HepG2 (cell line): Measurements from ENCODE around the gene VASH2. TPM values are rescaled to one million over a fixed set of nuclear protein-coding genes. Genes with fewer than 3 reads are reported as not detected.

Experiments used
- CBX5 ChIP-seq: sonication (generic); formaldehyde crosslinking; IDR thresholded peaks from 2 replicates; pipeline ENCODE4 v1.4.0; 2020; ENCODE audit warnings: missing genetic modification reagents, borderline replicate concordance
- IRF1 ChIP-seq: sonication (generic); formaldehyde crosslinking; IDR thresholded peaks from 2 replicates; pipeline ENCODE4 v1.4.0; 2020; ENCODE audit warnings: low read depth, mild to moderate bottlenecking, missing genetic modification reagents
- KAT8 ChIP-seq: IDR thresholded peaks from 2 replicates; pipeline ENCODE4 v1.6.1; 2016; ENCODE audit warnings: missing genetic modification reagents, missing compliant biosample characterization
- KDM2A ChIP-seq: sonication (generic); formaldehyde crosslinking; IDR thresholded peaks from 2 replicates; pipeline ENCODE4 v1.4.0; 2020; ENCODE audit warnings: low read depth, missing genetic modification reagents, borderline replicate concordance
- KLF15 ChIP-seq: sonication (generic); formaldehyde crosslinking; IDR thresholded peaks from 2 replicates; pipeline ENCODE4 v1.8.1; 2023; ENCODE audit warnings: borderline replicate concordance, mild to moderate bottlenecking, inconsistent platforms, missing genetic modification reagents, mixed read lengths
- MED1 ChIP-seq: sonication (generic); formaldehyde crosslinking; IDR thresholded peaks from 2 replicates; pipeline ENCODE4 v1.4.0; 2020; ENCODE audit warnings: missing genetic modification reagents
- MYC ChIP-seq: sonication (generic); formaldehyde crosslinking; IDR thresholded peaks from 2 replicates; pipeline ENCODE4 v1.9.0; 2021; ENCODE audit warnings: missing genetic modification reagents, borderline replicate concordance
- NAIF1 ChIP-seq: sonication (generic); formaldehyde crosslinking; IDR thresholded peaks from 2 replicates; pipeline ENCODE4 v1.5.0; 2020; ENCODE audit warnings: mild to moderate bottlenecking, missing genetic modification reagents, borderline replicate concordance
- REXO4 ChIP-seq: sonication (generic); formaldehyde crosslinking; IDR thresholded peaks from 2 replicates; pipeline ENCODE4 v1.8.0; 2022; ENCODE audit warnings: missing genetic modification reagents, mild to moderate bottlenecking, borderline replicate concordance
- SRSF4 ChIP-seq: fragments of 200-400 bp; formaldehyde crosslinking; IDR thresholded peaks from one replicate; pipeline ENCODE4 v1.6.1; 2018; ENCODE audit warnings: mild to moderate bottlenecking, low read depth, low read length, moderate library complexity; ENCODE audit not compliant: poor library complexity, severe bottlenecking
- TCF7L2 ChIP-seq: IDR thresholded peaks from 2 replicates; pipeline ENCODE4 v1.6.1; 2011; ENCODE audit warnings: mild to moderate bottlenecking, low read depth, low read length, moderate library complexity
- ZGPAT ChIP-seq: IDR thresholded peaks from 2 replicates; pipeline ENCODE4 v1.6.1; 2016; ENCODE audit warnings: mild to moderate bottlenecking
- ZNF124 ChIP-seq: sonication (generic); formaldehyde crosslinking; IDR thresholded peaks from 2 replicates; pipeline ENCODE4 v1.4.0; 2020; ENCODE audit warnings: missing genetic modification reagents
- ZNF207 ChIP-seq: fragments of 450-650 bp; IDR thresholded peaks from 2 replicates; pipeline ENCODE4 v1.6.1; 2016; ENCODE audit warnings: antibody characterized with exemption, borderline replicate concordance
- ZNF275 ChIP-seq: sonication (generic); formaldehyde crosslinking; IDR thresholded peaks from 2 replicates; pipeline ENCODE4 v1.8.0; 2022; ENCODE audit warnings: missing genetic modification reagents, mild to moderate bottlenecking, inconsistent platforms, borderline replicate concordance
- ZNF567 ChIP-seq: sonication (generic); formaldehyde crosslinking; IDR thresholded peaks from 2 replicates; pipeline ENCODE4 v1.8.1; 2023; ENCODE audit warnings: mild to moderate bottlenecking, missing genetic modification reagents, borderline replicate concordance
- ZNF678 ChIP-seq: sonication (generic); formaldehyde crosslinking; IDR thresholded peaks from 2 replicates; pipeline ENCODE4 v1.4.0; 2020; ENCODE audit warnings: mild to moderate bottlenecking, missing genetic modification reagents
- polyA plus RNA-seq, 8 experiments: library from polyadenylated mRNA; depleted of rRNA in 3 of 8; stranded (reverse) in 7 of 8; unstranded in 1 of 8; fragments of >200 nt; fragmentation: Illumina TruSeq in 4 of 8; extraction: Trizol in 4 of 8; gene quantifications; 2 replicates each; pipeline versions ENCODE4 v1.2.1 to v1.2.3, GENCODE V29; 2011 to 2016; ENCODE audit warnings: low read depth in 4 of 8, missing spikeins in 1 of 8, mixed read lengths in 1 of 8; ENCODE audit not compliant: insufficient read depth in 1 of 8
- total RNA-seq, 5 experiments: library from RNA; depleted of rRNA; stranded (reverse); fragments of >200 nt; fragmentation: Illumina TruSeq; extraction: Trizol; gene quantifications; 2 replicates each; pipeline ENCODE4 v1.2.3, GENCODE V29; 2016; ENCODE audit warnings: low read depth in 1 of 5

VASH2 gene
- total and polyA plus RNA-seq, 2 of the 13 experiments (the other 11 are each of a cell fraction or from before 2014, with no cell fraction given): 0.44 to 1.00 TPM

GRCh38 chr1:213015099-213016050 is 65.0 kb downstream of the VASH2 start, which contains the start of gene ANGEL2 (continued):
- TF ChIP-seq ZNF207: no peak
- TF ChIP-seq CBX5 (CRISPR knock-in tag): no peak
- no peak for TF ChIP-seq ZNF567
- peak; percentile 81 for TF ChIP-seq KAT8 (CRISPR knock-in tag)
- TF ChIP-seq MYC (CRISPR knock-in tag): peak; percentile 63
- TF ChIP-seq REXO4 (CRISPR knock-in tag): no peak
- TF ChIP-seq ZNF275: peak; percentile 59; the same call in 1 of the 2 replicates
- no peak for TF ChIP-seq SRSF4
- no peak for TF ChIP-seq KLF15 (CRISPR knock-in tag)
- no peak for TF ChIP-seq TCF7L2
- no peak for TF ChIP-seq IRF1
- peak; percentile 48; the same call in 1 of the 2 replicates for TF ChIP-seq MED1 (CRISPR knock-in tag)
- TF ChIP-seq NAIF1 (CRISPR knock-in tag): peak; percentile 87; the same call in 1 of the 2 replicates
- no peak for TF ChIP-seq ZNF124 (CRISPR knock-in tag)
- TF ChIP-seq KDM2A: peak; percentile 71
- 0 out of 2 replicates have a peak, but pooled peaks have one; percentile 39 for TF ChIP-seq ZNF678 (CRISPR knock-in tag)
- TF ChIP-seq ZGPAT (CRISPR knock-in tag): peak; percentile 73; the same call in 1 of the 2 replicates
